Myometrial cell (primary cell): Measurements from ENCODE around the gene DTX3. TPM values are rescaled to one million over a fixed set of nuclear protein-coding genes. Genes with fewer than 3 reads are reported as not detected.

Source experiments
- total RNA-seq: library from RNA; depleted of rRNA; stranded (reverse); fragments of >200 nt; gene quantifications from 2 replicates; pipeline ENCODE4 v1.2.3, GENCODE V29; 2015

Gene DTX3, protein sequence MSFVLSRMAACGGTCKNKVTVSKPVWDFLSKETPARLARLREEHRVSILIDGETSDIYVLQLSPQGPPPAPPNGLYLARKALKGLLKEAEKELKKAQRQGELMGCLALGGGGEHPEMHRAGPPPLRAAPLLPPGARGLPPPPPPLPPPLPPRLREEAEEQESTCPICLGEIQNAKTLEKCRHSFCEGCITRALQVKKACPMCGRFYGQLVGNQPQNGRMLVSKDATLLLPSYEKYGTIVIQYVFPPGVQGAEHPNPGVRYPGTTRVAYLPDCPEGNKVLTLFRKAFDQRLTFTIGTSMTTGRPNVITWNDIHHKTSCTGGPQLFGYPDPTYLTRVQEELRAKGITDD
- 29.4 and 33.7 TPM in 2 replicates for total RNA-seq

DNA sequence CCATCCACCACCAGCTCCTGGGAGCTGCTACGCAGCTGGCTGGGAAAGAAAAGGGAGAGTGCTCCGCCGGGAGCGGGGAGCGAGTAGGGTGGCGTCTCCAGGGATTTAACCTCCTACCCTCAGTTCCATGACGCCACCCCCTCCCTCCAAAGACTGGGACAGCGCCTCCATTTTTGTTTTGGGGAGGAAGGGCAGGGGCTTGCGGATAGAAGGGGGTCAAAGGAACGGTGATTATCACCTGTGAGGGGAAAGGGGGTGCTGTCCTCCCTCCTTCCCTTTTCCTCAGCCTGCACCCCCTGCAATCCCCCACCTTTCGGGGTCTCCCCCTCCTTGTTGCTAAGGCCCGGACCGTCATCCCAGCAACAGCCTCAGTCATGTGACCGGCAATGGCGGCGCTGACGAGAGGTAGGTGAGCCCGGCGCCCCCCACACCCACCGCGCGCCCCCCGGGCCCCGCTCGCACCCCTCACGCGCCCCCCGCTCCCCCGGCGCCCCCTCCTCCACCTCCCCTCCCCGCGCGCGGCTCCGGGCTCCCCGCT is at the start of gene DTX3:
DTX3 (plus strand) TSS at position 371 of the 538 bp plus-strand sequence. CDS start 1,694 bp downstream, outside the sequence.

DNA sequence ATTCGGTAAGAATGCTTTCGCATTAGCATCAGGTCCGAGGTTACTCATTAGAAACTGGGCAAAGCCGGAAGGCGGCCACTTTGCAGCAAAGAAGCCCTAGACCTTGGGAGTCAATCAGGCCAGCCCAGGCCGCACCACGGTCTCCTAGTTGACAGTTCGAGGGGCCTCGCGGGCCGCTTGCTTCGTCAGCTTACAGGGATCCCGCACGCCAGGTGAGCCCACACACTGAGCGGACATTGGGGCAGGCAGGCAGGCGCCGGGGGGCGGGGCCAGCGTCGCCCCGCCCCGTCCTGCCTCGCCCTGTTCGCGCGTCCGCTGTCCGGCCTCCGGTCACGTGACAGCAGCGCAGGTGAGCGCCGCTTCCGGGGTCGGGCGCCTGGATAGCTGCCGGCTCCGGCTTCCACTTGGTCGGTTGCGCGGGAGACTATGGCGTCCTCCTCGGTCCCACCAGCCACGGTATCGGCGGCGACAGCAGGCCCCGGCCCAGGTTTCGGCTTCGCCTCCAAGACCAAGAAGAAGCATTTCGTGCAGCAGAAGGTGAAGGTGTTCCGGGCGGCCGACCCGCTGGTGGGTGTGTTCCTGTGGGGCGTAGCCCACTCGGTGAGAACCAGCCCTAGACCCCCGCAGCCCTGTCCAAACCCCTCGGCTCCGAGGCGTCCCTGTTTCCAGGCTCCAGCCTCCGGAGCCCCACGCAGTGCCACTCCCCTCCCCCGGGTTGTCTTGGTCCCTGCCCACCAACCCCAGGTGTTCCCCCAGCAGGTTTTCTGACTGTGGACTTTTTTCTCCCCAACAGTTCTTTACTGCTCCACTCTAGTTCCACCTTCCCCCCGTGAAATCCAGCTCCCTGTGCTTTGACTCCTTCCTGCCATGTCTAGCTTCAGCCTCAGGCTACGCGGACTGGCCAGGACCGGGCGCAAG is 13.5 kb upstream of the DTX3 start, which contains the start of gene PIP4K2C:
PIP4K2C (plus strand) TSS at position 329 of the 918 bp plus-strand sequence; CDS start at position 427, 98 bp downstream.

DNA sequence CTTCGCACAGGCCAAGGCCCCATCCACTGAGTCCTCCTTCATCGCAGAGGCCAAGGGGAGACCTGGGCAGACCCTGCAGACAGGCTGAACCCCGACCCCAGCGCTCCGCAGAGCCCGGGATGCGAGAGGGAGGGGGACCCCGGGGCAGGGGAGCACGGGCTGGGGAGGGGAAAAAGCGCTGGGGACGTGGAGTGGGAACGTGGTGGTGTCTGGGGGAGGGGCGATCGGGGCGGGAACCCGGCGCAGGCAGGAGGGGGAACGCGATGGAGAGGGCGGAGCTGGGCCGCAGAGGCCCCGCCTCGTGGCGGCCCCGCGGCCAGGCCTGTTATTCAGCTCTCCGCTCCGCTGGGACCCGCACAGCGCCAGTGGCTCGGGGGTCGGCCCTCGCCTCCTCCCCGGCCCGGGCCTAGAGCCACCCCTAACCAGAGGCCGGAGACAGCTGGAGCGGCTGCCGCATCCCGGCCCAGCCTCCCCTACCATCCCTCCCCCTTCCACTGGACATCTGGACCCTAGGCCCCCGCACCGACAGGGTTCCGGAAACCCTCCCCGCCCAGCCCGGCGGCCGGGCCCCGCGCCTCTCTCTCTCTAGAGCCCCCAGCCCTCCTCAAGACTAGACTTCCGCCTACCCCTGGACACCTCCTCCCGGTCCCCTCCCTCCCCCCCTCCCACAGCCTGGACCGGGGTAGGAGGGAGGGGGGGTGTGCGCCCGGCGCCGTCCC is 6.6 kb downstream of the DTX3 start, which contains the start of gene ARHGEF25:
ARHGEF25 (plus strand) TSS at position 328 of the 719 bp plus-strand sequence. CDS start 460 bp downstream, outside the sequence.

DNA sequence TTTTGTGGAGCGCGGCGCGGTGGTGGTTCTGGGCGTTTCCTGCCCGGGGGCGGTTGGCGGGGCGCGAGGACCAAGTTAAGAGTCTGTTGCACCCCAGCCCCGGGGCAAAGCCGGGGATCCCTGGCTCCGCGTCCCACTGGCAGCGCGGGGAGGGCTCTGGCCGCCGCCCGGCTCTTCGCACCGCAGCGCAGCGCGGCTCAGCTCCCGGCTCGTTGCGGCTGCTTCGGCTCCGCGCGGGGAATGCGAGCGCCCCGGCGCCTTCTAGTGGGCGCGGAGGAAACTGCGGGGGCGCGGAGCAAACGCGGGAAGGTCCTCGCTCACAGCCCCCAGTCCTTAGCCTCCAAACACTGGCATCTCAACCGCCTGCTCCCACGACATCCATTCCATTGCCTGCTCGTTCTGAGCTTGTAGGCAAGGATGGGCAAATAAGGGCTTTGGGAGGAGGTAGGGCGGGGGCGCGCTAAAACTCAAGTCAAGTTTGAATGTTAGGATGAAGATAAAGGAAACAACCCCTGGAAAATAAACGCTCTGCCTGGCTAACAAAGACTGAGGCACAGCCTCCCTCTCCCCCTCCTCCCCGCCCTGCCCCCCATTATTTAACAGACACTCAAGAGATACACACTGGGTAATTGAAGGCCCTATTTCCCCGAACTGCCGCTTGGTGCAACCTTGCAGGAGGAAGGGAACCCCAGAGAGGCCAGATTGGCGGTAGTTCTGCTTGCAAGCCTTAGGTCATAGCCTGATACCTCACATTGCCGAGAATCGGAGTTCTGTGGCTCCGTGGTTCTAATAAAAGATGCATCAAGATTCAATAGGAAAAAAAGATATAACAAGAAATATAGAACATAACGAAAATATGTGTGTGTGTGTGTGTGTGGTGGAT is 28.6 kb downstream of the DTX3 start, which contains the start of gene B4GALNT1:
B4GALNT1 (minus strand) TSS at position 244 of the 883 bp plus-strand sequence. CDS start 1,069 bp downstream, outside the sequence.

Other genes starting within 250 kb of the DTX3 start
- 19.3 and 23.9 TPM in 2 replicates for gene R3HDM2, start 173.8 kb upstream of the DTX3 start, total RNA-seq
- not detected in 2 replicates for gene INHBC, start 170.0 kb upstream of the DTX3 start, total RNA-seq
- 3.5 and 6.2 TPM in 2 replicates for gene INHBE, start 149.5 kb upstream of the DTX3 start, total RNA-seq
- gene GLI1, start 145.0 kb upstream of the DTX3 start, total RNA-seq: 1.4 and 3.7 TPM in 2 replicates
- 0.18 TPM in 1 of 2 replicates, not detected in the other for gene ARHGAP9, start 125.0 kb upstream of the DTX3 start, total RNA-seq
- gene MARS1, start 116.8 kb upstream of the DTX3 start, total RNA-seq: 166 and 202 TPM in 2 replicates
- 32.9 and 42.7 TPM in 2 replicates for gene DDIT3, start 84.3 kb upstream of the DTX3 start, total RNA-seq
- gene MBD6, start 82.0 kb upstream of the DTX3 start, total RNA-seq: 5.8 and 7.5 TPM in 2 replicates
- gene DCTN2, start 57.6 kb upstream of the DTX3 start, total RNA-seq: 175 and 242 TPM in 2 replicates
- gene KIF5A, start 54.8 kb upstream of the DTX3 start, total RNA-seq: 0.29 and 0.89 TPM in 2 replicates
- gene PIP4K2C, start 13.6 kb upstream of the DTX3 start, total RNA-seq: 19.8 and 32.0 TPM in 2 replicates
- gene ARHGEF25, start 6.6 kb downstream of the DTX3 start, total RNA-seq: 42.4 and 51.6 TPM in 2 replicates
- 1.9 and 8.4 TPM in 2 replicates for gene B4GALNT1, start 28.4 kb downstream of the DTX3 start, total RNA-seq
- 207 and 276 TPM in 2 replicates for gene OS9, start 89.3 kb downstream of the DTX3 start, total RNA-seq
- under 0.01 TPM in 1 of 2 replicates, not detected in the other for gene AGAP2, start 133.9 kb downstream of the DTX3 start, total RNA-seq
- 80.4 and 86.0 TPM in 2 replicates for gene TSPAN31, start 140.2 kb downstream of the DTX3 start, total RNA-seq
- 137 and 172 TPM in 2 replicates for gene CDK4, start 147.5 kb downstream of the DTX3 start, total RNA-seq
- gene MARCHF9, start 150.3 kb downstream of the DTX3 start, total RNA-seq: 0.71 and 3.7 TPM in 2 replicates
- 1.4 TPM in 1 of 2 replicates, not detected in the other for gene CYP27B1, start 162.3 kb downstream of the DTX3 start, total RNA-seq
- gene METTL1, start 167.3 kb downstream of the DTX3 start, total RNA-seq: 11.7 and 19.0 TPM in 2 replicates
- 4.6 and 9.7 TPM in 2 replicates for gene EEF1AKMT3, start 167.8 kb downstream of the DTX3 start, total RNA-seq
- 28.0 and 42.9 TPM in 2 replicates for gene TSFM, start 178.0 kb downstream of the DTX3 start, total RNA-seq
- gene AVIL, start 213.9 kb downstream of the DTX3 start, total RNA-seq: 1.1 and 3.7 TPM in 2 replicates
- 115 and 118 TPM in 2 replicates for gene CTDSP2, start 241.9 kb downstream of the DTX3 start, total RNA-seq